GM21526 (cell line): Measurements from ENCODE around the gene CDIP1.

Experiments
- ATAC-seq: cut with Tn5 transposase; IDR thresholded peaks from one replicate; pipeline ENCODE4 v1.9.1; 2021; ENCODE audit warnings: moderate library complexity; ENCODE audit not compliant: unreplicated experiment, low FRiP score

CDIP1 gene

GRCh38 chr16:4496305-4496704 is 42.3 kb downstream of the CDIP1 start:
- no peak for ATAC-seq

GRCh38 chr16:4495766-4496165 is 42.8 kb downstream of the CDIP1 start:
- no peak for ATAC-seq

- no peak for ATAC-seq
Observed at GRCh38 chr16:4494746-4495490, 43.7 kb downstream of the CDIP1 start.

- ATAC-seq = no peak
Observed at GRCh38 chr16:4491898-4492297, 46.7 kb downstream of the CDIP1 start.

GRCh38 chr16:4489030-4489429 is 49.5 kb downstream of the CDIP1 start:
- no peak for ATAC-seq

- no peak for ATAC-seq
Observed at GRCh38 chr16:4488499-4488967, 50.0 kb downstream of the CDIP1 start.

GRCh38 chr16:4487955-4488498 is 50.5 kb downstream of the CDIP1 start:
- ATAC-seq = no peak

- no peak for ATAC-seq
Observed at GRCh38 chr16:4486126-4486893, 52.3 kb downstream of the CDIP1 start.

GRCh38 chr16:4481963-4482362 is 56.6 kb downstream of the CDIP1 start:
- no peak for ATAC-seq

- ATAC-seq = no peak
Observed at GRCh38 chr16:4481526-4481925, 57.0 kb downstream of the CDIP1 start.

- no peak for ATAC-seq
Observed at GRCh38 chr16:4477966-4478365, 60.6 kb downstream of the CDIP1 start.

- ATAC-seq = peak; percentile 79
Observed at GRCh38 chr16:4475880-4476788, 62.4 kb downstream of the CDIP1 start, which contains the start of gene HMOX2. TSS of gene HMOX2 (plus strand) at chr16:4476398. CDS start at chr16:4505525, 29,127 bp downstream.

GRCh38 chr16:4474192-4474961 is 64.2 kb downstream of the CDIP1 start, which contains the start of gene NMRAL1:
TSS of gene NMRAL1 (minus strand) at chr16:4474625. CDS start at chr16:4474132, 493 bp downstream.
- ATAC-seq = peak; percentile 48

- ATAC-seq = no peak
Observed at GRCh38 chr16:4472880-4473279, 65.7 kb downstream of the CDIP1 start.

GRCh38 chr16:4471869-4472268 is 66.7 kb downstream of the CDIP1 start:
- ATAC-seq = no peak

GRCh38 chr16:4468972-4469371 is 69.6 kb downstream of the CDIP1 start:
- ATAC-seq = no peak

- no peak for ATAC-seq
Observed at GRCh38 chr16:4467916-4468315, 70.7 kb downstream of the CDIP1 start.

- no peak for ATAC-seq
Observed at GRCh38 chr16:4465977-4466779, 72.4 kb downstream of the CDIP1 start.
